Activated B cell treated with CpG ODN at 0.5 μM for 24 hours (primary cell): ENCODE results near the gene GUCY1A2. TPM values are rescaled to one million over a fixed set of nuclear protein-coding genes. Genes with fewer than 3 reads are reported as not detected.

ENCODE experiments used
- ATAC-seq: fragments of 200-7000 bp; cut with Tn5 transposase; one replicate; pipeline ENCODE4 v1.10.0; 2021; ENCODE audit warnings: low read depth, mild to moderate bottlenecking, moderate library complexity
- CTCF ChIA-PET: fragments of 350-600 bp; sonication (Branson Sonifier 250); formaldehyde crosslinking; loops from one replicate; lab custom pipeline; 2021; ENCODE audit warnings: antibody characterized with exemption; lab: Charles Lee
- POLR2A ChIA-PET: fragments of 350-600 bp; sonication (Branson Sonifier 250); formaldehyde crosslinking; loops from one replicate; lab custom pipeline; 2021; ENCODE audit warnings: antibody characterized with exemption; lab: Charles Lee
- DNase-seq: peaks from one replicate; pipeline ENCODE4 v3.0.0; 2022
- H3K27ac Mint-ChIP-seq: one replicate; pipeline ENCODE4 v1.8.0; 2020; ENCODE audit warnings: mixed read lengths
- H3K27me3 Mint-ChIP-seq: one replicate; pipeline ENCODE4 v1.8.0; 2021; ENCODE audit warnings: mixed read lengths
- H3K36me3 Mint-ChIP-seq: one replicate; pipeline ENCODE4 v1.8.0; 2021; ENCODE audit warnings: low read depth, mixed read lengths
- H3K4me1 Mint-ChIP-seq: one replicate; pipeline ENCODE4 v1.8.0; 2021; ENCODE audit warnings: mixed read lengths
- H3K4me3 Mint-ChIP-seq: one replicate; pipeline ENCODE4 v1.8.0; 2020; ENCODE audit warnings: mild to moderate bottlenecking, mixed read lengths
- H3K9me3 Mint-ChIP-seq: one replicate; pipeline ENCODE4 v1.8.0; 2020; ENCODE audit warnings: mixed read lengths
- CTCF ChIP-seq: fragments of 200-600 bp; IDR thresholded peaks from one replicate; pipeline ENCODE4 v1.8.0; 2022; ENCODE audit warnings: antibody characterized with exemption, mild to moderate bottlenecking
- intact Hi-C: fragments of 100-400 bp; cut with micrococcal nuclease; formaldehyde crosslinking; loops from one replicate; pipeline ENCODE4 v1.15.1; 2024
- total RNA-seq: library from RNA; stranded (reverse); gene quantifications from 2 replicates; pipeline ENCODE4 v1.2.3, GENCODE V29; 2022

GUCY1A2 gene
- total RNA-seq, 1 donor from 2014 or later: not detected

DNA sequence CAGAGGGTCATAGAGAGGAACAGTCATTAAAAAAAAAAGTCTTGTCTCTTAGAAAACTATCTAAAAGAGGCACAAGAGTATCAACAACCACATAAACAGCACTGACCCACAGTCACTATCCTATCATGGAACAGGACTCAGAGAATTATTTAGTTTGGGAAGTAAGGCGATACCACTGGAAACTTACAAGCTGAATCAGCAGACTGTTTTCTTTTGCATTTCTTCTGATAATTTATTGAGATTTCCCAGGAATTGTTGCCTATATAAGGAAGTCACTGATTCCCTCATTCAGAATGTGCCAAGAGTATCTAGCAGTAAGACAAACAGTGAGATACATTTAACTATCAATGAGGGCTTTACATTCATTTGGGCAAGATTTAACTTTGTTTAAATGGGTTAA, 304.1 kb downstream of the GUCY1A2 start:
- POLR2A ChIA-PET: no interaction called here

DNA sequence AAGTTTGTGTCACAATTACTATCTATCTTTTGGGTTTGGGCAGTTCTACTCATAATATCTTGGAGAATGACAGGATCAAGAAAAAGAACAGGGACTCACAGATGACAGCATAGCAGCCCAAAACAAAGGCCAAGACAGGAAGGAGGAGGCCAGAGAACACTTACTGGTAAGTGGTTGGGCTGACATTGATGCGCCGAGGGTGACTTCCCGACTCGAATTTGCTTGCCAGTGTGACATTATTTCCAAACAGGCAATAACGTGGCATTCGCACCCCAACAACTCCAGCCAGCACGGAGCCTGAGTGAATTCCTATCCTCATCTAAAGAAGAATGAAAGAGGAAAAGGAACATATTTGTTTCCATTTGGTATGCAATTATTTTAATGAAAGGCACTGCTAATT, 309.9 kb downstream of the GUCY1A2 start:
- no peak for DNase-seq
- H3K27me3 Mint-ChIP-seq: no peaks in the 10 kb centered on the region
- no peak overlapping the region for H3K4me3 Mint-ChIP-seq
- ATAC-seq: no peak
- no peaks in the 10 kb centered on the region for H3K4me1 Mint-ChIP-seq
- H3K9me3 Mint-ChIP-seq: no peaks in the 10 kb centered on the region
- no peak overlapping the region for H3K27ac Mint-ChIP-seq
- H3K36me3 Mint-ChIP-seq: no peaks in the 10 kb centered on the region
- intact Hi-C loops: no loop called here
- TF ChIP-seq CTCF: no peak
- POLR2A ChIA-PET: no interaction called here
- CTCF ChIA-PET: no interaction called here

More for the DNA sequence above, 304.1 kb downstream of the GUCY1A2 start:
- H3K27me3 Mint-ChIP-seq: no peaks in the 10 kb centered on the region
- H3K36me3 Mint-ChIP-seq: no peaks in the 10 kb centered on the region
- no peaks in the 10 kb centered on the region for H3K9me3 Mint-ChIP-seq
- DNase-seq (no peak), ATAC-seq (no peak)
- no peak overlapping the region for H3K27ac Mint-ChIP-seq
- no peak for TF ChIP-seq CTCF
- intact Hi-C loops: no loop called here
- no peaks in the 10 kb centered on the region for H3K4me1 Mint-ChIP-seq
- H3K4me3 Mint-ChIP-seq: no peak overlapping the region
- CTCF ChIA-PET: no interaction called here

GRCh38 chr11:106706355-106706754, 311.9 kb downstream of the GUCY1A2 start:
- TF ChIP-seq CTCF: no peak
- Mint-ChIP-seq H3K27ac (no peak overlapping the region), H3K4me1 (no peaks in the 10 kb centered on the region), H3K27me3 (no peaks in the 10 kb centered on the region), H3K36me3 (no peaks in the 10 kb centered on the region), H3K4me3 (no peak overlapping the region), H3K9me3 (no peaks in the 10 kb centered on the region)
- intact Hi-C loops: no loop called here
- ChIA-PET CTCF (no interaction called here), POLR2A (no interaction called here)
- ATAC-seq: no peak
- DNase-seq: no peak

DNA sequence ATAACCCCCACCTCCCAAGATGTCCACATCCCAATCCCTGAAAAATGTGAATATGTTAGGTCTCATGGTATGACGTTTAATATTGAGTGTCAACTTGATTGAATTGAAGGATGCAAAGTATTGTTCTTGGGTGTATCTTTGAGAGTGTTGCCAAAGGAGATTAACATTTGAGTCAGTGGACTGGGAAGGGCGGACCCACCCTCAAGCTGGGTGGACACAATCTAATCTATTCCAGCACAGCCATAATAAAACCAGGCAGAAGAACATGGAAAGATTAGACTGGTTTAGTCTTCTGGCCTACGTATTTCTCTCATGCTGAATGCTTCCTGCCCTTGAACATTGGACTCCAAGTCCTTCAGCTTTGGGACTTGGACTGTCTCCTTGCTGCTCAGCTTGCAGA, 315.5 kb downstream of the GUCY1A2 start:
- Mint-ChIP-seq H3K4me1 (no peaks in the 10 kb centered on the region), H3K4me3 (no peak overlapping the region), H3K9me3 (no peaks in the 10 kb centered on the region), H3K27ac (no peak overlapping the region), H3K36me3 (no peaks in the 10 kb centered on the region), H3K27me3 (no peaks in the 10 kb centered on the region)
- ATAC-seq (no peak), DNase-seq (no peak)
- intact Hi-C loops: no loop called here
- no peak for TF ChIP-seq CTCF
- CTCF ChIA-PET: no interaction called here
- POLR2A ChIA-PET: no interaction called here

GRCh38 chr11:106697058-106697457, 321.2 kb downstream of the GUCY1A2 start:
- DNase-seq (no peak), ATAC-seq (no peak)
- ChIA-PET POLR2A (no interaction called here), CTCF (no interaction called here)
- no peak for TF ChIP-seq CTCF
- no peaks in the 10 kb centered on the region for H3K36me3 Mint-ChIP-seq
- H3K9me3 Mint-ChIP-seq: no peaks in the 10 kb centered on the region
- intact Hi-C loops: no loop called here
- H3K27ac Mint-ChIP-seq: no peak overlapping the region
- no peaks in the 10 kb centered on the region for H3K4me1 Mint-ChIP-seq
- no peaks in the 10 kb centered on the region for H3K27me3 Mint-ChIP-seq
- no peak overlapping the region for H3K4me3 Mint-ChIP-seq
